Adrenal gland (tissue), 19 donors: Measurements from ENCODE around the gene TLN1. TPM values are rescaled to one million over a fixed set of nuclear protein-coding genes. Genes with fewer than 3 reads are reported as not detected.

Experiments used
- DNase-seq, 7 donors: peaks; one replicate each; pipeline ENCODE4 v3.0.0-alpha.2; 2019 to 2020
- H3K27ac ChIP-seq, 5 donors: fragments of 200-600 bp; sonication (generic) in 4 of 5; 1 replicate in 3 of 5; 2 replicates in 2 of 5; pipeline versions ENCODE4 v1.5.1 to v1.8.0; 2016 to 2020; ENCODE audit warnings: mild to moderate bottlenecking in 1 of 5
- H3K27me3 ChIP-seq: fragments of 200-600 bp; 2 replicates; pipeline ENCODE4 v1.8.0; 2021
- H3K36me3 ChIP-seq, 2 donors: fragments of 200-600 bp; replicated peaks in 1 of 2; 1 replicate in 1 of 2; 2 replicates in 1 of 2; pipeline versions ENCODE4 v1.5.1 to v1.8.0; 2018 to 2022
- H3K4me1 ChIP-seq, 2 donors: fragments of 200-600 bp; replicated peaks in 1 of 2; 1 replicate in 1 of 2; 2 replicates in 1 of 2; pipeline versions ENCODE4 v1.5.1 to v1.8.0; 2018 to 2021
- H3K4me3 ChIP-seq, 4 donors: fragments of 200-600 bp; sonication (generic) in 3 of 4; one replicate each; pipeline ENCODE4 v1.5.1; 2016 to 2018
- H3K9me3 ChIP-seq, 3 donors: fragments of 200-600 bp; sonication (generic) in 1 of 3; replicated peaks in 1 of 3; 1 replicate in 2 of 3; 2 replicates in 1 of 3; pipeline versions ENCODE4 v1.5.1 to v1.8.0; 2016 to 2021
- CTCF ChIP-seq, 6 experiments: fragments of 450-650 bp in 4 of 6; fragments of 200-600 bp in 2 of 6; sonication (generic) in 1 of 6; IDR thresholded peaks; 1 replicate in 5 of 6; 2 replicates in 1 of 6; pipeline versions ENCODE4 v1.5.1 to v1.8.0; 2016 to 2021; ENCODE audit warnings: antibody characterized with exemption in 6 of 6, mild to moderate bottlenecking in 2 of 6, moderate library complexity in 1 of 6
- POLR2A ChIP-seq, 2 donors: fragments of 450-650 bp; IDR thresholded peaks; one replicate each; pipeline ENCODE4 v1.6.1; 2017; ENCODE audit warnings: antibody characterized with exemption in 2 of 2, mild to moderate bottlenecking in 2 of 2, moderate library complexity in 1 of 2
- WGBS, 4 donors: extraction: QIAGEN DNeasy Blood & Tissue Kit in 2 of 4; methylation state at CpG; one replicate each; pipeline versions ENCODE4 v1.1.5 to v1.1.7; 2013 to 2017; 5-methylcytosine and 5-hydroxymethylcytosine counted together
- intact Hi-C, 2 donors: fragments of 100-400 bp; cut with DNase I; formaldehyde crosslinking; loops; one replicate each; pipeline versions ENCODE4 v1.14.1 to v1.15.0; 2022 to 2023
- long read RNA-seq, 10 donors: library from polyadenylated mRNA in 3 of 10; unstranded in 2 of 10; stranded (forward) in 1 of 10; transcript quantifications; one replicate each; pipeline ENCODE4 v2.0.0 and lab custom pipeline, GENCODE V29; 2021 to 2026
- polyA plus RNA-seq, 3 donors: library from polyadenylated mRNA; stranded (reverse); fragments of 200-250 nt in 2 of 3; fragments of 350-450 nt in 1 of 3; fragmentation: Illumina TruSeq in 1 of 3; extraction: RNeasy Lipid Tissue Mini Kit (QIAGEN cat#74804) in 1 of 3; gene quantifications; one replicate each; pipeline ENCODE4 v1.2.3, GENCODE V29; 2013 to 2014
- total RNA-seq, 9 donors: library from RNA; depleted of rRNA in 4 of 9; stranded (reverse); fragments of >200 nt in 4 of 9; fragments of 120-200 nt in 1 of 9; fragmentation: NEBNext Ultra II Directional in 1 of 9; extraction: Animal tissue kit (Norgen Biotek cat#: 25700) in 1 of 9; gene quantifications; one replicate each; pipeline versions ENCODE4 v1.1.0 to v1.2.4, GENCODE V29; 2013 to 2023
- donor health status: healthy with polysubstance abuse.
- donor health status: Bipolar disorder and iron deficiency.
- donor health status: DM: yes; HTN: yes; CAD: no.
- donor health status: DM: no; HTN: no; CAD: no.
- donor health status: DM: no; HTN: no; CAD: no.
- donor health status: DM: yes; HTN: yes; CAD: no.

Gene TLN1, protein sequence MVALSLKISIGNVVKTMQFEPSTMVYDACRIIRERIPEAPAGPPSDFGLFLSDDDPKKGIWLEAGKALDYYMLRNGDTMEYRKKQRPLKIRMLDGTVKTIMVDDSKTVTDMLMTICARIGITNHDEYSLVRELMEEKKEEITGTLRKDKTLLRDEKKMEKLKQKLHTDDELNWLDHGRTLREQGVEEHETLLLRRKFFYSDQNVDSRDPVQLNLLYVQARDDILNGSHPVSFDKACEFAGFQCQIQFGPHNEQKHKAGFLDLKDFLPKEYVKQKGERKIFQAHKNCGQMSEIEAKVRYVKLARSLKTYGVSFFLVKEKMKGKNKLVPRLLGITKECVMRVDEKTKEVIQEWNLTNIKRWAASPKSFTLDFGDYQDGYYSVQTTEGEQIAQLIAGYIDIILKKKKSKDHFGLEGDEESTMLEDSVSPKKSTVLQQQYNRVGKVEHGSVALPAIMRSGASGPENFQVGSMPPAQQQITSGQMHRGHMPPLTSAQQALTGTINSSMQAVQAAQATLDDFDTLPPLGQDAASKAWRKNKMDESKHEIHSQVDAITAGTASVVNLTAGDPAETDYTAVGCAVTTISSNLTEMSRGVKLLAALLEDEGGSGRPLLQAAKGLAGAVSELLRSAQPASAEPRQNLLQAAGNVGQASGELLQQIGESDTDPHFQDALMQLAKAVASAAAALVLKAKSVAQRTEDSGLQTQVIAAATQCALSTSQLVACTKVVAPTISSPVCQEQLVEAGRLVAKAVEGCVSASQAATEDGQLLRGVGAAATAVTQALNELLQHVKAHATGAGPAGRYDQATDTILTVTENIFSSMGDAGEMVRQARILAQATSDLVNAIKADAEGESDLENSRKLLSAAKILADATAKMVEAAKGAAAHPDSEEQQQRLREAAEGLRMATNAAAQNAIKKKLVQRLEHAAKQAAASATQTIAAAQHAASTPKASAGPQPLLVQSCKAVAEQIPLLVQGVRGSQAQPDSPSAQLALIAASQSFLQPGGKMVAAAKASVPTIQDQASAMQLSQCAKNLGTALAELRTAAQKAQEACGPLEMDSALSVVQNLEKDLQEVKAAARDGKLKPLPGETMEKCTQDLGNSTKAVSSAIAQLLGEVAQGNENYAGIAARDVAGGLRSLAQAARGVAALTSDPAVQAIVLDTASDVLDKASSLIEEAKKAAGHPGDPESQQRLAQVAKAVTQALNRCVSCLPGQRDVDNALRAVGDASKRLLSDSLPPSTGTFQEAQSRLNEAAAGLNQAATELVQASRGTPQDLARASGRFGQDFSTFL (N-terminal part only)
- total RNA-seq (100 to 1,000 TPM; 157 to 565 (median 372) TPM), polyA plus RNA-seq (100 to 1,000 TPM; 165 to 232 (median 178) TPM)
- long read RNA-seq, donor 1, partial matches to known transcripts = 57 of 62 reads
- long read RNA-seq, donor 1, other reads (novel, unspliced or antisense) = 0 of 62 reads
- long read RNA-seq, donor 2, partial matches to known transcripts = 99 of 103 reads
- long read RNA-seq, donor 2, other reads (novel, unspliced or antisense) = 0 of 103 reads
- long read RNA-seq, donor 3, full-length matches to known transcripts = 4 of 107 reads
- long read RNA-seq, donor 3, partial matches to known transcripts = 103 of 107 reads
- long read RNA-seq, donor 3, other reads (novel, unspliced or antisense) = 0 of 107 reads
- long read RNA-seq, donor 4, partial matches to known transcripts = 16 of 18 reads
- long read RNA-seq, donor 4, other reads (novel, unspliced or antisense) = 2 of 18 reads
- long read RNA-seq, donor 5, full-length matches to known transcripts = 16 of 156 reads
- long read RNA-seq, donor 5, partial matches to known transcripts = 128 of 156 reads
- long read RNA-seq, donor 5, other reads (novel, unspliced or antisense) = 12 of 156 reads
- long read RNA-seq, donor 6, partial matches to known transcripts = 22 of 25 reads
- long read RNA-seq, donor 6, other reads (novel, unspliced or antisense) = 3 of 25 reads
- long read RNA-seq, donor 7, partial matches to known transcripts = 59 of 63 reads
- long read RNA-seq, donor 7, other reads (novel, unspliced or antisense) = 0 of 63 reads
- long read RNA-seq, donor 8, full-length matches to known transcripts = 12 of 219 reads
- long read RNA-seq, donor 8, partial matches to known transcripts = 196 of 219 reads
- long read RNA-seq, donor 8, other reads (novel, unspliced or antisense) = 11 of 219 reads
- long read RNA-seq, donor 9, partial matches to known transcripts = 17 of 19 reads
- long read RNA-seq, donor 9, other reads (novel, unspliced or antisense) = 0 of 19 reads
- long read RNA-seq, donor 10, partial matches to known transcripts = 133 of 140 reads
- long read RNA-seq, donor 10, other reads (novel, unspliced or antisense) = 0 of 140 reads

- DNase-seq = peak; percentile 97 to 99 (median 99)
- Histone ChIP-seq H3K9me3 (no peaks in the 10 kb centered on the region), H3K4me3 (peak within 1 kb of the TSS; percentile 47 to 90 (median 66)), H3K27ac (peak within 1 kb of the TSS; percentile 83 to 99 (median 93)), H3K36me3 (peaks cover 0 to 31% of the 10 kb centered on the region in 2 donors), H3K4me1 (peaks cover 48 to 57% of the 10 kb centered on the region in 2 donors), H3K27me3 (no peaks in the 10 kb centered on the region)
- WGBS, 4 donors = 0 to 2% (median 1%) methylated on average over 12 to 49 of the region's 49 CpGs; no CpG with 5 or more reads in 1 of the 4 donors
- intact Hi-C loops = loop anchor here in 1 of 2 donors (5.0 kb wide), 1 partner anchor 70 kb away; no protein-coding TSS in a partner anchor
- TF ChIP-seq POLR2A (IDR thresholded peaks at IDR 0.05) = peak; percentile 46 to 90
- TF ChIP-seq CTCF (IDR thresholded peaks at IDR 0.05) = no peak
Observed at GRCh38 chr9:35732185-35732799, at the start of gene TLN1, which contains the start of gene CREB3. Gene TLN1 (minus strand): TSS chr9:35732195. CDS start chr9:35725694, 6,501 bp downstream. Gene CREB3 (plus strand): TSS chr9:35732666. CDS start chr9:35732773, 107 bp downstream.

- 67 to 83% (median 80%) methylated on average over 2 of the region's 2 CpGs; no CpG with 5 or more reads in 1 of the 4 donors for WGBS, 4 donors
- DNase-seq = no peak
- intact Hi-C loops = no loop called here
- Histone ChIP-seq H3K27ac (no peak overlapping the region), H3K4me1 (peaks cover 0 to 3% of the 10 kb centered on the region in 2 donors), H3K9me3 (no peaks in the 10 kb centered on the region), H3K27me3 (no peaks in the 10 kb centered on the region), H3K36me3 (no peaks in the 10 kb centered on the region), H3K4me3 (no peak overlapping the region)
- TF ChIP-seq CTCF (IDR thresholded peaks at IDR 0.05) (no peak), POLR2A (IDR thresholded peaks at IDR 0.05) (no peak)
Observed at GRCh38 chr9:35781066-35781465, 49.1 kb upstream of the TLN1 start.
